ENCODE results near the gene PROC. TPM values are rescaled to one million over a fixed set of nuclear protein-coding genes. Genes with fewer than 3 reads are reported as not detected.

Gene PROC
- total RNA-seq, 3 donors from 2014 or later: not detected

DNA sequence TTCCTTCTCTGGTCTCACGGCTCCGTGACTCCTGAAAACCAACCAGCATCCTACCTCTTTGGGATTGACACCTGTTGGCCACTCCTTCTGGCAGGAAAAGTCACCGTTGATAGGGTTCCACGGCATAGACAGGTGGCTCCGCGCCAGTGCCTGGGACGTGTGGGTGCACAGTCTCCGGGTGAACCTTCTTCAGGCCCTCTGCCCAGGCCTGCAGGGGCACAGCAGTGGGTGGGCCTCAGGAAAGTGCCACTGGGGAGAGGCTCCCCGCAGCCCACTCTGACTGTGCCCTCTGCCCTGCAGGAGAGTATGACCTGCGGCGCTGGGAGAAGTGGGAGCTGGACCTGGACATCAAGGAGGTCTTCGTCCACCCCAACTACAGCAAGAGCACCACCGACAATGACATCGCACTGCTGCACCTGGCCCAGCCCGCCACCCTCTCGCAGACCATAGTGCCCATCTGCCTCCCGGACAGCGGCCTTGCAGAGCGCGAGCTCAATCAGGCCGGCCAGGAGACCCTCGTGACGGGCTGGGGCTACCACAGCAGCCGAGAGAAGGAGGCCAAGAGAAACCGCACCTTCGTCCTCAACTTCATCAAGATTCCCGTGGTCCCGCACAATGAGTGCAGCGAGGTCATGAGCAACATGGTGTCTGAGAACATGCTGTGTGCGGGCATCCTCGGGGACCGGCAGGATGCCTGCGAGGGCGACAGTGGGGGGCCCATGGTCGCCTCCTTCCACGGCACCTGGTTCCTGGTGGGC, 10.0 kb downstream of the PROC start:
- Histone ChIP-seq H3K36me3 (no peaks in the 10 kb centered on the region), H3K4me3 (no peak overlapping the region), H3K27ac (no peak overlapping the region), H3K27me3 (peaks cover 0 to 7% of the 10 kb centered on the region in 2 donors), H3K4me1 (no peaks in the 10 kb centered on the region), H3K9me3 (no peaks in the 10 kb centered on the region)
- TF ChIP-seq POLR2AphosphoS5 (IDR thresholded peaks at IDR 0.05) (no peak), POLR2A (IDR thresholded peaks at IDR 0.05) (no peak)
- TF ChIP-seq, protein P1, sequence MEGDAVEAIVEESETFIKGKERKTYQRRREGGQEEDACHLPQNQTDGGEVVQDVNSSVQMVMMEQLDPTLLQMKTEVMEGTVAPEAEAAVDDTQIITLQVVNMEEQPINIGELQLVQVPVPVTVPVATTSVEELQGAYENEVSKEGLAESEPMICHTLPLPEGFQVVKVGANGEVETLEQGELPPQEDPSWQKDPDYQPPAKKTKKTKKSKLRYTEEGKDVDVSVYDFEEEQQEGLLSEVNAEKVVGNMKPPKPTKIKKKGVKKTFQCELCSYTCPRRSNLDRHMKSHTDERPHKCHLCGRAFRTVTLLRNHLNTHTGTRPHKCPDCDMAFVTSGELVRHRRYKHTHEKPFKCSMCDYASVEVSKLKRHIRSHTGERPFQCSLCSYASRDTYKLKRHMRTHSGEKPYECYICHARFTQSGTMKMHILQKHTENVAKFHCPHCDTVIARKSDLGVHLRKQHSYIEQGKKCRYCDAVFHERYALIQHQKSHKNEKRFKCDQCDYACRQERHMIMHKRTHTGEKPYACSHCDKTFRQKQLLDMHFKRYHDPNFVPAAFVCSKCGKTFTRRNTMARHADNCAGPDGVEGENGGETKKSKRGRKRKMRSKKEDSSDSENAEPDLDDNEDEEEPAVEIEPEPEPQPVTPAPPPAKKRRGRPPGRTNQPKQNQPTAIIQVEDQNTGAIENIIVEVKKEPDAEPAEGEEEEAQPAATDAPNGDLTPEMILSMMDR (IDR thresholded peaks at IDR 0.05): no peak
- peak in 1 of 2 donors; percentile 11 for DNase-seq (ENCODE audit: low spot score in 2 of 2)
- intact Hi-C loops (cut with DNase I; ENCODE audit: low total_unique reads): no loop called here

DNA sequence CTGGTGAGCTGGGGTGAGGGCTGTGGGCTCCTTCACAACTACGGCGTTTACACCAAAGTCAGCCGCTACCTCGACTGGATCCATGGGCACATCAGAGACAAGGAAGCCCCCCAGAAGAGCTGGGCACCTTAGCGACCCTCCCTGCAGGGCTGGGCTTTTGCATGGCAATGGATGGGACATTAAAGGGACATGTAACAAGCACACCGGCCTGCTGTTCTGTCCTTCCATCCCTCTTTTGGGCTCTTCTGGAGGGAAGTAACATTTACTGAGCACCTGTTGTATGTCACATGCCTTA, 10.5 kb downstream of the PROC start:
- H3K4me3 ChIP-seq: no peak overlapping the region
- H3K4me1 ChIP-seq: no peaks in the 10 kb centered on the region
- intact Hi-C loops (cut with DNase I; ENCODE audit: low total_unique reads): no loop called here

DNA sequence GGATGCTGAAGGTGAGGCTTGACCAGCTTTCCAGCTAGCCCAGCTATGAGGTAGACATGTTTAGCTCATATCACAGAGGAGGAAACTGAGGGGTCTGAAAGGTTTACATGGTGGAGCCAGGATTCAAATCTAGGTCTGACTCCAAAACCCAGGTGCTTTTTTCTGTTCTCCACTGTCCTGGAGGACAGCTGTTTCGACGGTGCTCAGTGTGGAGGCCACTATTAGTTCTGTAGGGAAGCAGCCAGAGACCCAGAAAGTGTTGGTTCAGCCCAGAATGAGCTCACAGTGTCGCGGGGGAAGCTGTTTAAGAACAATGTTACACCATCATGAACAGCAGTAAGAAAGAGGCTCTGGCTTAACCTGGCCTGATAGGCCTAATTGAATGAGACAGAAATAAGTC, 11.1 kb downstream of the PROC start:
- Histone ChIP-seq H3K4me3 (no peak overlapping the region), H3K36me3 (no peaks in the 10 kb centered on the region), H3K27ac (no peak overlapping the region), H3K9me3 (no peaks in the 10 kb centered on the region), H3K27me3 (no peaks in the 10 kb centered on the region), H3K4me1 (no peaks in the 10 kb centered on the region)
- peak in 1 of 2 donors; percentile 3 for DNase-seq (ENCODE audit: low spot score in 2 of 2)
- no peak for TF ChIP-seq POLR2A (IDR thresholded peaks at IDR 0.05)
- intact Hi-C loops (cut with DNase I; ENCODE audit: low total_unique reads): no loop called here

More for the DNA sequence above, 10.5 kb downstream of the PROC start:
- Histone ChIP-seq H3K36me3 (no peaks in the 10 kb centered on the region), H3K27ac (no peak overlapping the region), H3K9me3 (no peaks in the 10 kb centered on the region), H3K27me3 (peaks cover 0 to 2% of the 10 kb centered on the region in 2 donors)
- peak in 1 of 2 donors; percentile 2 for DNase-seq (ENCODE audit: low spot score in 2 of 2)
- TF ChIP-seq POLR2A (IDR thresholded peaks at IDR 0.05): no peak
- TF ChIP-seq POLR2AphosphoS5 (IDR thresholded peaks at IDR 0.05): no peak
- TF ChIP-seq, protein P1 (IDR thresholded peaks at IDR 0.05): no peak

DNA sequence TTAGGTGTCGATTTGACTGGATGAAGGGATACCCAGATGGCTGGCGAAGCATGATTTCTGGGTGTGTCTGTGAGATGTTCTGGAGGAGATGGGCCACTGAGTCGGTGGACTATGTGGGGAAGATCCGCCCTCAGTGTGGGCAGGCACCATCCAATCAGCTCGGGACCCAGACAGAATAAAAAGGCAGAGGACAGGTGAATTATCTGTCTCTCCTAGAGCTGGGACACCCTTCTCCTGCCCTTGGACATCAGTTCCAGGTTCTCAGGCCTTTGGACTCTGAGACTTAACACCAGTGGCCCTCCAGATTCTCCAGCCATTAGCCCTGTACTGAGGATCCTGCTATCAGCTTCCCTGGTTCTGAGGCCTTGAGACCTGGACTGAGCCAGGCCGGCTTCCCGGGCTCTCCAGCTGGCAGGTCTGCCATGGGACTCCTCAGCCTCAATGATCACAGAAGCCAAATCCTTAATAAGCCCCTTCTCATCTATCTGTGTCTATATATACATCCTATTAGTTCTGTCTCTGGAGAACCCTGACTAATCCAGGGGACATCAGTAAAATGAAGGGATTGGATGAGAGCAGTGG, 11.7 kb downstream of the PROC start:
- H3K9me3 ChIP-seq: no peaks in the 10 kb centered on the region
- DNase-seq (ENCODE audit: low spot score in 2 of 2): peak in 1 of 2 donors; percentile 8
- TF ChIP-seq POLR2AphosphoS5 (IDR thresholded peaks at IDR 0.05) (no peak), POLR2A (IDR thresholded peaks at IDR 0.05) (no peak)
- TF ChIP-seq, protein P1 (IDR thresholded peaks at IDR 0.05): no peak

DNA sequence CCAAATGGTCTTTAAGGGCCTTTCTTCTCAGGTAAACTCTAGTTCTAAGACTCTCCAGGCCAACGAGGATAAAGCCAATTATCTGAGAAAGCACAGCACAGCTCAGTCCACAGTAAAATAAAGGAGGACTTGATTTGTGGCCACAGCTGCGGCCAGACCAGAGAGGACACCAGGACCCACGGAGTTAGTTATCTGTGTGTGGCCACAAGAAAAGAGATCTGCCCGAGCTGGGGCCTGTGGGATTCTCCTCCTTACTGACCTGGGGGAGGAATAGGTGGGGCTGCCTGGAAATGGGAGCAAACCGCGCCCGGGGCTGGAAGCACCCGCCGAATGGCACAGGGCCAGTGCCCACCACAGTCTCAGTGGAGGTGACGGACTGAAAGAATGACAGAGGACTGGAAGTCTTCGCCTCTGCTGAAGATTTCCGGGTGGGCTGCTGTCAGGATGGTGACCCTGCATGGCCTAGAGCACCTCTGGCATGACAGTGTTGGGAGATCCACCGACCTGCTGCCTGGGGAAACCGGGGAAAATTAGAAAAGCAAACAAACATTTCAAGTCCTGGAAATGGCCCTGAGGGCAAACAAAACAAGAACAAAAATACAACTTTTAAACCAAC, 13.3 kb downstream of the PROC start:
- Histone ChIP-seq H3K4me1 (no peaks in the 10 kb centered on the region), H3K27me3 (no peaks in the 10 kb centered on the region), H3K27ac (no peak overlapping the region), H3K36me3 (no peaks in the 10 kb centered on the region), H3K4me3 (no peak overlapping the region), H3K9me3 (no peaks in the 10 kb centered on the region)
- DNase-seq (ENCODE audit: low spot score in 2 of 2): peak in 1 of 2 donors; percentile 10
- TF ChIP-seq POLR2A (IDR thresholded peaks at IDR 0.05): no peak
- TF ChIP-seq, protein P1 (IDR thresholded peaks at IDR 0.05): no peak
- no peak for TF ChIP-seq POLR2AphosphoS5 (IDR thresholded peaks at IDR 0.05)
- intact Hi-C loops (cut with DNase I; ENCODE audit: low total_unique reads): no loop called here

More for the DNA sequence above, 11.7 kb downstream of the PROC start:
- H3K4me3 ChIP-seq: no peak overlapping the region
- intact Hi-C loops (cut with DNase I; ENCODE audit: low total_unique reads): no loop called here
- H3K27me3 ChIP-seq: no peaks in the 10 kb centered on the region
- no peaks in the 10 kb centered on the region for H3K4me1 ChIP-seq
- H3K36me3 ChIP-seq: no peaks in the 10 kb centered on the region
- no peak overlapping the region for H3K27ac ChIP-seq
